K562 (cell line): ENCODE results near the gene ANKRD6.

Experiments
- HDAC8 ChIP-seq: fragments of 450-650 bp; IDR thresholded peaks from 2 replicates; pipeline ENCODE4 v1.6.1; 2016; ENCODE audit warnings: mild to moderate bottlenecking, missing genetic modification characterization, moderate library complexity, missing compliant biosample characterization
- NCOR1 ChIP-seq: fragments of 450-650 bp; IDR thresholded peaks from 2 replicates; pipeline ENCODE4 v1.6.1; 2016; ENCODE audit warnings: mild to moderate bottlenecking, moderate library complexity
- NONO ChIP-seq, 2 experiments: fragments of 200-400 bp in 1 of 2; fragments of 450-650 bp in 1 of 2; formaldehyde crosslinking in 1 of 2; IDR thresholded peaks; 2 replicates each; pipeline ENCODE4 v1.6.1; 2017; ENCODE audit warnings: low read depth in 2 of 2, mild to moderate bottlenecking in 2 of 2, moderate library complexity in 2 of 2, low read length in 1 of 2
- RFX1 ChIP-seq: fragments of 450-650 bp; IDR thresholded peaks from 2 replicates; pipeline ENCODE4 v1.6.1; 2016; ENCODE audit warnings: mild to moderate bottlenecking, moderate library complexity
- SMAD3 ChIP-seq: fragments of 450-650 bp; formaldehyde crosslinking; conservative IDR thresholded peaks from 2 replicates; pipeline ENCODE4 v1.4.0; 2020; ENCODE audit warnings: mild to moderate bottlenecking
- TF ChIP-seq, protein P1 (sequence below): fragments of 250-450 bp; sonication (Bioruptor Pico); IDR thresholded peaks from 2 replicates; pipeline ENCODE4 v1.8.0; 2021; ENCODE audit warnings: moderate library complexity, mild to moderate bottlenecking, inconsistent platforms

DNA sequence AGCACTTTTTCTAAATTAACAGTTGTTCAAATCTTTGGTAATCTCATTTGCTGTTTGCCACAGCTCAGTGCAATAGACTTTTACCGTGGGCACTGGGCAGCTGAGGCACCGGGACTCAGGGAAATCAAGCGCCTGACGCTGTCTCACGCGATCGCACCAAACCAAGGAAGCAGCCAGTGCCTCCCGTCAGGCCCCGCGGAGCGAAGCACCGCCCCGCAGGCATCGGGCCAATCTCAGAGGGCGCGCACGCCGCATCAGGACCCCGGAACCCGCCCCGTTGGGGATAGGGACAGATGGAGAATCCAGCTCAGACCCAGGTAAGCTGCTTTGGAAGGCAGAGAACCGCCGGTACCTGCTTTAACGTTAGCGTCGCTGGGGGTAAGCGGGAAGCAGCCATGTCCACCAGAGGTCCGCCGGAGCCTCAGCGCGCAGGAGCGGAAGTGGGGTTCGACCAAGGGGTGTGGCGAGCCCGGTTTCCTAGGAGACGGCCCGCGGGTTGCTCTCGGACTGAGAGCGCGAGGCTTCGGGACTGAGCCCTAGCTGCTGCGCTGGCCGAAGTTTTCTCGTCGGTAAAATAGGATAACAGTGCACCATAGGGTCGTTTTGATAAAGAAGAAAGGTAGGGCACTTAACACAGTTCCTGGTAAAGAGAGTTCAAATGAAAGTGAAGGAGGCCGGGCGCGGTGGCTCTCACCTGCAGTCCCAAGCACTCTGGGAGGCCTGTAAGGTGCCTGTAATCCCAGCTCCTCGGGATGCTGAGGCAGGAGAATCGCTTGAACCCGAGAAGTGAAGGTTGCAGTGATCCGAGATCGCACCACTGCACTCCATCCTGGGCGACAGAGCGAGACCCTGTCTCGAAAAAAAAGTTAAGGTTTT lies 205.6 kb downstream of the ANKRD6 start, which contains the start of gene LYRM2:
- TF ChIP-seq HDAC8: no peak
- TF ChIP-seq, protein P1, sequence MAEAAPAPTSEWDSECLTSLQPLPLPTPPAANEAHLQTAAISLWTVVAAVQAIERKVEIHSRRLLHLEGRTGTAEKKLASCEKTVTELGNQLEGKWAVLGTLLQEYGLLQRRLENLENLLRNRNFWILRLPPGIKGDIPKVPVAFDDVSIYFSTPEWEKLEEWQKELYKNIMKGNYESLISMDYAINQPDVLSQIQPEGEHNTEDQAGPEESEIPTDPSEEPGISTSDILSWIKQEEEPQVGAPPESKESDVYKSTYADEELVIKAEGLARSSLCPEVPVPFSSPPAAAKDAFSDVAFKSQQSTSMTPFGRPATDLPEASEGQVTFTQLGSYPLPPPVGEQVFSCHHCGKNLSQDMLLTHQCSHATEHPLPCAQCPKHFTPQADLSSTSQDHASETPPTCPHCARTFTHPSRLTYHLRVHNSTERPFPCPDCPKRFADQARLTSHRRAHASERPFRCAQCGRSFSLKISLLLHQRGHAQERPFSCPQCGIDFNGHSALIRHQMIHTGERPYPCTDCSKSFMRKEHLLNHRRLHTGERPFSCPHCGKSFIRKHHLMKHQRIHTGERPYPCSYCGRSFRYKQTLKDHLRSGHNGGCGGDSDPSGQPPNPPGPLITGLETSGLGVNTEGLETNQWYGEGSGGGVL: no peak
- TF ChIP-seq SMAD3: no peak
- TF ChIP-seq NONO (IDR thresholded peaks at IDR 0.05; ENCODE audit: low read depth in 2 of 2, low read length in 1 of 2): 0 out of 4 replicates have a peak, but pooled peaks of 1 of the 2 experiments have one; percentile 47
- no peak for TF ChIP-seq NCOR1
- peak; percentile 92 for TF ChIP-seq RFX1
